GM23248 (cell line): ENCODE measurements around the gene ELOF1.

ENCODE experiments used
- EZH2 ChIP-seq: fragments of 200-600 bp; sonication (generic); IDR thresholded peaks from 2 replicates; pipeline ENCODE4 v1.6.1; 2018; ENCODE audit warnings: antibody characterized with exemption, mild to moderate bottlenecking; ENCODE audit not compliant: insufficient read depth, poor library complexity, severe bottlenecking
- EZH2phosphoT487 ChIP-seq: fragments of 200-600 bp; sonication (generic); IDR thresholded peaks from 2 replicates; pipeline ENCODE4 v1.6.1; 2018; ENCODE audit warnings: antibody characterized with exemption, moderate library complexity, mild to moderate bottlenecking, low read depth; ENCODE audit not compliant: insufficient read depth

DNA sequence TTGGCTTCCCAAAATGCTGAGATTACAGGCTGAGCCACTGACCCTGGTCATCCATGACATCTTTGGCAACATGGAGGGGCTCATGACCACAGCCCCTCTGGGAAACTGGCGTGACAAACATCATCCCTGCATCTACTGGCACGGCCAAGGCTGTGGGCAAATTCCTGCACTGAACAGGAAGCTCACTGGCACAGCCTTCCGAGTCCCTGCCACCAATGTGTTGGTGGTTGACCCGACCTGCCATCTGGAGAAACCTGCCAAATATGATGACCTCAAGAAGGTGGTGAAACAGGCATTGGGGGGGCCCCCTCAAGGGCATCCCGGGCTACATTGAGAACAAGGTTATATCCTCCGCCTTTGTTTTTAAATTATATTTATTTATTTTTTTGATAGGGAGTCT is 27.3 kb upstream of the ELOF1 start:
- TF ChIP-seq EZH2 (no peak), EZH2phosphoT487 (no peak)
